Subcutaneous abdominal adipose tissue (tissue), 5 donors: ENCODE data around the gene STX8.

Experiments used
- H3K27ac ChIP-seq: one replicate; pipeline ENCODE4 v1.7.0; 2013; ENCODE audit warnings: low read depth, mild to moderate bottlenecking, inconsistent platforms, low read length, moderate library complexity
- H3K27me3 ChIP-seq, 5 donors: one replicate each; pipeline ENCODE4 v1.7.0; 2013; ENCODE audit warnings: low read length in 5 of 5, inconsistent platforms in 1 of 5; ENCODE audit not compliant: control insufficient read depth in 5 of 5, insufficient read depth in 4 of 5
- H3K36me3 ChIP-seq, 5 donors: one replicate each; pipeline ENCODE4 v1.7.0; 2013; ENCODE audit warnings: low read length in 5 of 5; ENCODE audit not compliant: control insufficient read depth in 5 of 5, insufficient read depth in 5 of 5
- H3K4me1 ChIP-seq, 5 donors: one replicate each; pipeline ENCODE4 v1.7.0; 2013; ENCODE audit warnings: low read length in 5 of 5, mild to moderate bottlenecking in 3 of 5, moderate library complexity in 1 of 5; ENCODE audit not compliant: control insufficient read depth in 5 of 5, insufficient read depth in 5 of 5
- H3K4me3 ChIP-seq, 5 donors: one replicate each; pipeline ENCODE4 v1.7.0; 2013; ENCODE audit warnings: low read length in 5 of 5, low read depth in 1 of 5
- H3K9ac ChIP-seq, 5 donors: one replicate each; pipeline ENCODE4 v1.7.0; 2013; ENCODE audit warnings: low read length in 5 of 5, mild to moderate bottlenecking in 4 of 5, moderate library complexity in 3 of 5
- H3K9me3 ChIP-seq, 5 donors: one replicate each; pipeline ENCODE4 v1.7.0; 2013; ENCODE audit warnings: low read length in 5 of 5; ENCODE audit not compliant: control insufficient read depth in 5 of 5
- donor health status: healthy.
- donor health status: healthy.
- donor health status: healthy.
- donor health status: healthy.
- donor health status: healthy.

STX8 gene

GRCh38 chr17:9517396-9517795 lies 58.2 kb downstream of the STX8 start:
- Histone ChIP-seq H3K27me3 (no peaks in the 10 kb centered on the region), H3K9ac (no peak overlapping the region), H3K9me3 (no peaks in the 10 kb centered on the region), H3K27ac (no peak overlapping the region), H3K4me3 (no peak overlapping the region), H3K4me1 (peaks cover 0 to 22% (median 11%) of the 10 kb centered on the region in 5 donors), H3K36me3 (no peaks in the 10 kb centered on the region)

- Histone ChIP-seq H3K27me3 (no peaks in the 10 kb centered on the region), H3K9me3 (peaks cover 0 to 16% (median 0%) of the 10 kb centered on the region in 5 donors), H3K4me3 (no peak overlapping the region), H3K4me1 (no peaks in the 10 kb centered on the region), H3K9ac (no peak overlapping the region), H3K27ac (no peak overlapping the region), H3K36me3 (no peaks in the 10 kb centered on the region)
Observed at GRCh38 chr17:9513266-9513665, 62.4 kb downstream of the STX8 start.

- H3K27me3 ChIP-seq = no peaks in the 10 kb centered on the region
- H3K36me3 ChIP-seq = no peaks in the 10 kb centered on the region
- H3K4me3 ChIP-seq = no peak overlapping the region
- H3K27ac ChIP-seq = no peak overlapping the region
- H3K4me1 ChIP-seq = no peaks in the 10 kb centered on the region
- H3K9ac ChIP-seq = no peak overlapping the region
- H3K9me3 ChIP-seq = peaks cover 0 to 16% (median 4%) of the 10 kb centered on the region in 5 donors
Observed at GRCh38 chr17:9512323-9513168, 63.1 kb downstream of the STX8 start.

- H3K27me3 ChIP-seq = no peaks in the 10 kb centered on the region
- H3K27ac ChIP-seq = no peak overlapping the region
- H3K9me3 ChIP-seq = peaks cover 0 to 20% (median 6%) of the 10 kb centered on the region in 5 donors
- peaks cover 0 to 1% (median 0%) of the 10 kb centered on the region in 5 donors for H3K36me3 ChIP-seq
- no peaks in the 10 kb centered on the region for H3K4me1 ChIP-seq
- no peak overlapping the region for H3K4me3 ChIP-seq
- no peak overlapping the region for H3K9ac ChIP-seq
Observed at GRCh38 chr17:9509236-9509816, 66.3 kb downstream of the STX8 start.

GRCh38 chr17:9499041-9499440 lies 76.6 kb downstream of the STX8 start:
- no peaks in the 10 kb centered on the region for H3K27me3 ChIP-seq
- H3K4me1 ChIP-seq = no peaks in the 10 kb centered on the region
- peaks cover 8 to 13% (median 9%) of the 10 kb centered on the region in 5 donors for H3K36me3 ChIP-seq
- no peak overlapping the region for H3K27ac ChIP-seq
- H3K9ac ChIP-seq = no peak overlapping the region
- no peaks in the 10 kb centered on the region for H3K9me3 ChIP-seq
- no peak overlapping the region for H3K4me3 ChIP-seq

GRCh38 chr17:9498490-9498889 lies 77.1 kb downstream of the STX8 start:
- H3K4me1 ChIP-seq = no peaks in the 10 kb centered on the region
- no peak overlapping the region for H3K4me3 ChIP-seq
- H3K27ac ChIP-seq = no peak overlapping the region
- no peaks in the 10 kb centered on the region for H3K9me3 ChIP-seq
- no peak overlapping the region for H3K9ac ChIP-seq
- H3K36me3 ChIP-seq = peaks cover 8 to 13% (median 9%) of the 10 kb centered on the region in 5 donors
- no peaks in the 10 kb centered on the region for H3K27me3 ChIP-seq

- Histone ChIP-seq H3K9me3 (peaks cover 0 to 2% (median 0%) of the 10 kb centered on the region in 5 donors), H3K4me3 (no peak overlapping the region), H3K4me1 (no peaks in the 10 kb centered on the region), H3K36me3 (peaks cover 11 to 45% (median 18%) of the 10 kb centered on the region in 5 donors), H3K27me3 (no peaks in the 10 kb centered on the region), H3K27ac (no peak overlapping the region), H3K9ac (no peak overlapping the region)
Observed at GRCh38 chr17:9488556-9488955, 87.1 kb downstream of the STX8 start.

- H3K4me1 ChIP-seq = no peaks in the 10 kb centered on the region
- H3K36me3 ChIP-seq = peaks cover 11 to 45% (median 18%) of the 10 kb centered on the region in 5 donors
- H3K9ac ChIP-seq = no peak overlapping the region
- no peak overlapping the region for H3K4me3 ChIP-seq
- no peak overlapping the region for H3K27ac ChIP-seq
- H3K27me3 ChIP-seq = no peaks in the 10 kb centered on the region
- peaks cover 0 to under 1% (median 0%) of the 10 kb centered on the region in 5 donors for H3K9me3 ChIP-seq
Observed at GRCh38 chr17:9487406-9487805, 88.2 kb downstream of the STX8 start.

GRCh38 chr17:9484789-9485188 lies 90.8 kb downstream of the STX8 start:
- H3K4me3 ChIP-seq = no peak overlapping the region
- no peak overlapping the region for H3K9ac ChIP-seq
- no peak overlapping the region for H3K27ac ChIP-seq
- H3K36me3 ChIP-seq = peaks cover 5 to 26% (median 11%) of the 10 kb centered on the region in 5 donors
- H3K4me1 ChIP-seq = no peaks in the 10 kb centered on the region
- H3K27me3 ChIP-seq = no peaks in the 10 kb centered on the region
- H3K9me3 ChIP-seq = no peaks in the 10 kb centered on the region

GRCh38 chr17:9479964-9480363 lies 95.7 kb downstream of the STX8 start:
- no peaks in the 10 kb centered on the region for H3K36me3 ChIP-seq
- no peak overlapping the region for H3K27ac ChIP-seq
- H3K4me1 ChIP-seq = no peaks in the 10 kb centered on the region
- H3K4me3 ChIP-seq = no peak overlapping the region
- no peak overlapping the region for H3K9ac ChIP-seq
- H3K27me3 ChIP-seq = no peaks in the 10 kb centered on the region
- no peaks in the 10 kb centered on the region for H3K9me3 ChIP-seq
